Brain microvascular endothelial cell (primary cell): ENCODE measurements around the gene SSH2.

ENCODE experiments used
- DNase-seq: peaks from one replicate; pipeline ENCODE4 v3.0.0-alpha.2; 2020
- H3K27ac ChIP-seq: fragments of 250-450 bp; sonication (Bioruptor Pico); 2 replicates; pipeline ENCODE4 v1.5.1; 2020; ENCODE audit warnings: mild to moderate bottlenecking, moderate library complexity
- H3K27me3 ChIP-seq: fragments of 250-450 bp; sonication (Bioruptor Pico); replicated peaks from 2 replicates; pipeline ENCODE4 v1.5.1; 2020; ENCODE audit warnings: mild to moderate bottlenecking
- H3K36me3 ChIP-seq: fragments of 250-450 bp; sonication (Bioruptor Pico); replicated peaks from 2 replicates; pipeline ENCODE4 v1.5.1; 2020; ENCODE audit warnings: mild to moderate bottlenecking
- H3K4me3 ChIP-seq: 2 replicates; pipeline ENCODE4 v1.5.1; 2011; ENCODE audit warnings: low read depth, mild to moderate bottlenecking, control low read depth, low read length, moderate library complexity
- CTCF ChIP-seq: IDR thresholded peaks from 2 replicates; pipeline ENCODE4 v1.5.1; 2011; ENCODE audit warnings: low read depth, mild to moderate bottlenecking, moderate library complexity, low read length, control low read depth, inconsistent platforms; ENCODE audit errors: missing control alignments
- in situ Hi-C: cut with HindIII; loops from 2 replicates; pipeline ENCODE4 v1.10.0; 2017; ENCODE audit warnings: low sequenced_read_pairs, low pct_ligation_motif_present

SSH2 gene

GRCh38 chr17:29796652-29797051, 133.4 kb downstream of the SSH2 start:
- DNase-seq = no peak
- in situ Hi-C loops = no loop called here
- no peak overlapping the region for H3K27ac ChIP-seq
- no peak overlapping the region for H3K4me3 ChIP-seq
- TF ChIP-seq CTCF = no peak
- no peaks in the 10 kb centered on the region for H3K36me3 ChIP-seq
- H3K27me3 ChIP-seq = no peaks in the 10 kb centered on the region

GRCh38 chr17:29793501-29793900, 136.5 kb downstream of the SSH2 start:
- H3K27me3 ChIP-seq = no peaks in the 10 kb centered on the region
- TF ChIP-seq CTCF = no peak
- no peak overlapping the region for H3K27ac ChIP-seq
- H3K4me3 ChIP-seq = no peak overlapping the region
- in situ Hi-C loops = no loop called here
- no peaks in the 10 kb centered on the region for H3K36me3 ChIP-seq
- DNase-seq = no peak

- Histone ChIP-seq H3K27me3 (no peaks in the 10 kb centered on the region), H3K36me3 (no peaks in the 10 kb centered on the region), H3K27ac (no peak overlapping the region), H3K4me3 (no peak overlapping the region)
- TF ChIP-seq CTCF = no peak
- DNase-seq = no peak
- in situ Hi-C loops = no loop called here
These were observed 138.5 kb downstream of the SSH2 start for GRCh38 chr17:29791336-29792080.

- Histone ChIP-seq H3K27me3 (no peaks in the 10 kb centered on the region), H3K4me3 (no peak overlapping the region), H3K36me3 (no peaks in the 10 kb centered on the region), H3K27ac (no peak overlapping the region)
- no peak for TF ChIP-seq CTCF
- no peak for DNase-seq
- in situ Hi-C loops = no loop called here
These were observed 140.5 kb downstream of the SSH2 start for GRCh38 chr17:29789196-29790170.

GRCh38 chr17:29787995-29788394, 142.0 kb downstream of the SSH2 start:
- Histone ChIP-seq H3K27me3 (no peaks in the 10 kb centered on the region), H3K27ac (no peak overlapping the region), H3K4me3 (no peak overlapping the region), H3K36me3 (no peaks in the 10 kb centered on the region)
- DNase-seq = no peak
- TF ChIP-seq CTCF = no peak
- in situ Hi-C loops = no loop called here
